ENCODE measurements around the gene RFLNA. TPM values are rescaled to one million over a fixed set of nuclear protein-coding genes. Genes with fewer than 3 reads are reported as not detected.

The RFLNA gene
- total and polyA plus RNA-seq, 7 experiments from 2014 or later, result 0.09 TPM; not detected in 6

DNA sequence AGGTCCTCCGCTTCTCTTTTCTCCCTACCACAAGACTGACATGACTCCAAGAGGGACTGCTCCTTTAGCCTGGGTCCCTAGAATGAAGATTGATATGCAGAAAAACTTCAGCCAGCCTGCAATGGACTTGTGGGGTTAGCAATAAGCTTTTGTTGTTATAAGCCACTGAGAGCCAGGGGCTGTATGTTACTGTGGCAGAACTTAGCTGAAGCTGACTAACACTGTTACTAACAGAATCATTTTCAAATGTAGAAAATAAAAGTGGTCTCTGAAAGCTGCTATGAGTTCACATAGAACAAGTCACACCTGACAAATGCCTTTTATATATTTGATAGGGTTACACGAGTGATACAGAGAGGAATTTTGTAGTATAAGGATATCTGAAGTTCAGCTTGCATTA lies 13.6 kb upstream of the RFLNA start:
- intact Hi-C loops (cut with micrococcal nuclease), result no loop called here
- H3K27ac Mint-ChIP-seq, result no peak overlapping the region
- no peak for ATAC-seq
- ChIA-PET POLR2A (no interaction called here), CTCF (no interaction called here)
- DNase-seq, result no peak
- no peaks in the 10 kb centered on the region for H3K4me1 Mint-ChIP-seq
- peaks cover 0 to 14% (median 0%) of the 10 kb centered on the region in 5 donors for H3K36me3 Mint-ChIP-seq
- H3K9me3 Mint-ChIP-seq, result peaks cover 4 to 27% (median 15%) of the 10 kb centered on the region in 11 donors
- no peak overlapping the region for H3K27ac ChIP-seq (ENCODE audit: low read depth, low read length)
- no peak overlapping the region for H3K4me3 Mint-ChIP-seq
- peaks cover 3 to 60% (median 52%) of the 10 kb centered on the region in 5 donors for H3K27me3 Mint-ChIP-seq
- peaks cover 0 to 9% (median 7%) of the 10 kb centered on the region in 3 experiments for H3K9me3 ChIP-seq (ENCODE audit: control insufficient read depth in 2 of 3, low read length in 3 of 3)
- H3K4me3 ChIP-seq (ENCODE audit: low read length), result no peak overlapping the region
- H3K4me1 ChIP-seq (ENCODE audit: control insufficient read depth in 2 of 2, insufficient read depth in 2 of 2, low read length in 2 of 2), result no peaks in the 10 kb centered on the region
- H3K27me3 ChIP-seq (ENCODE audit: control insufficient read depth in 2 of 2, insufficient read depth in 2 of 2, low read length in 2 of 2), result no peaks in the 10 kb centered on the region
- no peaks in the 10 kb centered on the region for H3K36me3 ChIP-seq (ENCODE audit: control insufficient read depth in 2 of 3, insufficient read depth in 3 of 3, low read length in 3 of 3)

DNA sequence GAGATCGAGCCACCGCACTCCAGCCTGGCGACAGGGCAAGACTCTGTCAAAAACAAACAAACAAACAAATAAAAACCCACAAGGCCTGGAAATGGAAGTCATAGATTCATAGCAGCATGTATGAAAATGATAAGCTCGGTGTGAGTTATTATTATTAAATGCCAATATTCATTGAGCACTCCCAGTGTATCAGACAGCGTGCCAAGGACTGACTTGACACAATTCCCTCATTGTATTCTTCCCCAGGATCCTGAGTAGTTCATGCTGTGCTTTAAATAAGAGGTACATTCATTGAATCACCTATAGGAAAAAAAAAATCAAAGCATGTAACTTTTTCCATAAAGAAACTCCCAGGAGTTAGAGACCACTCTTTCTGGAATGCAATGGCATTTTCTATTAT lies 12.6 kb upstream of the RFLNA start:
- Mint-ChIP-seq H3K27ac (no peak overlapping the region), H3K4me3 (no peak overlapping the region), H3K36me3 (peaks cover 0 to 14% (median 0%) of the 10 kb centered on the region in 5 donors), H3K9me3 (peaks cover 5 to 35% (median 15%) of the 10 kb centered on the region in 11 donors), H3K27me3 (peaks cover 3 to 53% (median 44%) of the 10 kb centered on the region in 5 donors), H3K4me1 (no peaks in the 10 kb centered on the region)
- no peaks in the 10 kb centered on the region for H3K4me1 ChIP-seq (ENCODE audit: control insufficient read depth in 2 of 2, insufficient read depth in 2 of 2, low read length in 2 of 2)
- H3K9me3 ChIP-seq (ENCODE audit: control insufficient read depth in 2 of 3, low read length in 3 of 3), result peaks cover 0 to 9% (median 7%) of the 10 kb centered on the region in 3 experiments
- intact Hi-C loops (cut with micrococcal nuclease), result no loop called here
- DNase-seq (no peak), ATAC-seq (no peak)
- no peak overlapping the region for H3K4me3 ChIP-seq (ENCODE audit: low read length)
- no peaks in the 10 kb centered on the region for H3K36me3 ChIP-seq (ENCODE audit: control insufficient read depth in 2 of 3, insufficient read depth in 3 of 3, low read length in 3 of 3)
- no peak overlapping the region for H3K27ac ChIP-seq (ENCODE audit: low read depth, low read length)
- H3K27me3 ChIP-seq (ENCODE audit: control insufficient read depth in 2 of 2, insufficient read depth in 2 of 2, low read length in 2 of 2), result no peaks in the 10 kb centered on the region
- ChIA-PET CTCF (no interaction called here), POLR2A (no interaction called here)

DNA sequence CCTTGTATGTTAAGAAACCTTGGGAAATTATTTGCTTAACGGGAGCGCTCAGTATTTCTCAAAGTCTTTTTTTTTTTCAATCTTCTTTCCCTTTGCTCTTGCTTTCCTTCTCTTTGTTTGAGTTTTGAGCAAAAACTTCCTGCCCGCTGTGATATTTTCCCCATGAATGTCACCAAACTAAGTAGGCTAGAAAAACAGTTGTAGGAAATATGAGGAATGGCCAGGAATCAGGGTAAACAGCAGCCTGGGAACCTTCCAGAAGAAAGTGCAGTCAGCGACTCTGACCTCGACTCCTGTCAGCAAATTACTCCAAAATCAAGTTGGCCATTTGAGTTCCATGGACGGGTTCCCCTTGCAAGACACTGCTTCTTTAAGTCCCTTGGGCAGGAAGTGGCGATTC lies 11.6 kb upstream of the RFLNA start:
- CTCF ChIA-PET, result no interaction called here
- Mint-ChIP-seq H3K27ac (no peak overlapping the region), H3K9me3 (peaks cover 6 to 41% (median 15%) of the 10 kb centered on the region in 11 donors), H3K4me3 (no peak overlapping the region), H3K36me3 (peaks cover 0 to 17% (median 0%) of the 10 kb centered on the region in 5 donors), H3K4me1 (no peaks in the 10 kb centered on the region), H3K27me3 (peaks cover 3 to 59% (median 45%) of the 10 kb centered on the region in 5 donors)
- POLR2A ChIA-PET, result no interaction called here
- intact Hi-C loops (cut with micrococcal nuclease), result no loop called here
- no peak for ATAC-seq
- DNase-seq, result no peak
- Histone ChIP-seq H3K27me3 (ENCODE audit: control insufficient read depth in 2 of 2, insufficient read depth in 2 of 2, low read length in 2 of 2) (no peaks in the 10 kb centered on the region), H3K36me3 (ENCODE audit: control insufficient read depth in 2 of 3, insufficient read depth in 3 of 3, low read length in 3 of 3) (no peaks in the 10 kb centered on the region), H3K27ac (ENCODE audit: low read depth, low read length) (no peak overlapping the region), H3K9me3 (ENCODE audit: control insufficient read depth in 2 of 3, low read length in 3 of 3) (peaks cover 0 to 9% (median 7%) of the 10 kb centered on the region in 3 experiments), H3K4me3 (ENCODE audit: low read length) (no peak overlapping the region), H3K4me1 (ENCODE audit: control insufficient read depth in 2 of 2, insufficient read depth in 2 of 2, low read length in 2 of 2) (no peaks in the 10 kb centered on the region)

DNA sequence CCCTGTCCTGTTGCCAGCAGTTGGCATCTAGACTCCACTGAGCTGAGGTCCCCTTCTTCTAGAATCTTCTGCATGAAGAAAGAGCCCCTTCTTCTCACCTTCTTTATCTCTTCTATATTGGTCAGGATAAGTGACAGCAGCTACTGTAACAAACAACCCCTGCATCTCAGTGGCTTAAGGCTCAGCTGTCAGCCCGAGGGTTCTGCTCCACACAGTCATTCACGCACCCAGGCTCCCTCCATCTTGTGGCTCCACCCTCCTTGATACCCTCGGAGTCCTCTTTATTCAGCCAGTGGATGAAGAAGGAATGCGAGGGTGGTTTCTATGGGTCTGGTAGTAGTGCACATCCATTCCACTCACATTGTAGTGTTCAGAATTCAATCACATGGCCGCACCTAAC lies 10.5 kb upstream of the RFLNA start:
- Histone ChIP-seq H3K36me3 (ENCODE audit: control insufficient read depth in 2 of 3, insufficient read depth in 3 of 3, low read length in 3 of 3) (no peaks in the 10 kb centered on the region), H3K27ac (ENCODE audit: low read depth, low read length) (no peak overlapping the region), H3K4me1 (ENCODE audit: control insufficient read depth in 2 of 2, insufficient read depth in 2 of 2, low read length in 2 of 2) (no peaks in the 10 kb centered on the region), H3K4me3 (ENCODE audit: low read length) (no peak overlapping the region), H3K27me3 (ENCODE audit: control insufficient read depth in 2 of 2, insufficient read depth in 2 of 2, low read length in 2 of 2) (no peaks in the 10 kb centered on the region), H3K9me3 (ENCODE audit: control insufficient read depth in 2 of 3, low read length in 3 of 3) (peaks cover 0 to 9% (median 7%) of the 10 kb centered on the region in 3 experiments)
- no peak overlapping the region for H3K4me3 Mint-ChIP-seq
- ChIA-PET POLR2A (no interaction called here), CTCF (interaction anchor here (0.7 kb wide), 2 partner anchors 107 to 115 kb away, joined by 3 read pairs; no protein-coding TSS in a partner anchor)
- intact Hi-C loops (cut with micrococcal nuclease), result no loop called here
- H3K36me3 Mint-ChIP-seq, result peaks cover 0 to 22% (median 0%) of the 10 kb centered on the region in 5 donors
- no peaks in the 10 kb centered on the region for H3K4me1 Mint-ChIP-seq
- DNase-seq, result no peak
- peaks cover 6 to 41% (median 15%) of the 10 kb centered on the region in 11 donors for H3K9me3 Mint-ChIP-seq
- H3K27me3 Mint-ChIP-seq, result peaks cover 3 to 48% (median 40%) of the 10 kb centered on the region in 5 donors
- no peak for ATAC-seq
- peak overlapping the region in 1 of 9 donors; percentile 31 for H3K27ac Mint-ChIP-seq

DNA sequence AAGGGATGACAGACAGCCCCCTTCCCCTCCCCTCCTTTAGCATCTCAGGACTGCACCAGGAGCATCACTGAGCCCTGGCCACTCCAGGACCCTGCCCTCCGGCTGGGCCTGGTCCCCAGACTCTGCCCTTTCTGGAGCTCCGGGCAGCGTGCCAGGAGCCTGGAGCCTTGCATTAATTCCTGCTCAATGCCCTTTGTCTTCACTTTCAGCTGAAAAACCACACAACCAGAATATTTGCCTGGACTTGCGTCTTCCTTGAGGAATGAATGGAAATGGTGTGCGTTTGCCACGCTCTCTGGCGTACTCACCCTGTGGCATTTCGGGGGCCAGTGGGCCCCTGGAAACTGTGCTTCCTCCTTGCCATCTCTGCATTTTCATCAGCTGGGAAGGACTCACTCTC lies 8.5 kb upstream of the RFLNA start:
- Mint-ChIP-seq H3K4me1 (no peaks in the 10 kb centered on the region), H3K4me3 (no peak overlapping the region), H3K9me3 (peaks cover 6 to 41% (median 15%) of the 10 kb centered on the region in 11 donors), H3K27me3 (peaks cover 3 to 48% (median 34%) of the 10 kb centered on the region in 5 donors), H3K36me3 (peaks cover 0 to 22% (median 0%) of the 10 kb centered on the region in 5 donors), H3K27ac (no peak overlapping the region)
- intact Hi-C loops (cut with micrococcal nuclease), result no loop called here
- Histone ChIP-seq H3K4me3 (ENCODE audit: low read length) (no peak overlapping the region), H3K36me3 (ENCODE audit: control insufficient read depth in 2 of 3, insufficient read depth in 3 of 3, low read length in 3 of 3) (no peaks in the 10 kb centered on the region), H3K4me1 (ENCODE audit: control insufficient read depth in 2 of 2, insufficient read depth in 2 of 2, low read length in 2 of 2) (no peaks in the 10 kb centered on the region), H3K27ac (ENCODE audit: low read depth, low read length) (no peak overlapping the region), H3K9me3 (ENCODE audit: control insufficient read depth in 2 of 3, low read length in 3 of 3) (peaks cover 0 to 9% (median 7%) of the 10 kb centered on the region in 3 experiments), H3K27me3 (ENCODE audit: control insufficient read depth in 2 of 2, insufficient read depth in 2 of 2, low read length in 2 of 2) (no peaks in the 10 kb centered on the region)
- no peak for ATAC-seq
- POLR2A ChIA-PET, result no interaction called here
- DNase-seq, result no peak
- CTCF ChIA-PET, result no interaction called here

DNA sequence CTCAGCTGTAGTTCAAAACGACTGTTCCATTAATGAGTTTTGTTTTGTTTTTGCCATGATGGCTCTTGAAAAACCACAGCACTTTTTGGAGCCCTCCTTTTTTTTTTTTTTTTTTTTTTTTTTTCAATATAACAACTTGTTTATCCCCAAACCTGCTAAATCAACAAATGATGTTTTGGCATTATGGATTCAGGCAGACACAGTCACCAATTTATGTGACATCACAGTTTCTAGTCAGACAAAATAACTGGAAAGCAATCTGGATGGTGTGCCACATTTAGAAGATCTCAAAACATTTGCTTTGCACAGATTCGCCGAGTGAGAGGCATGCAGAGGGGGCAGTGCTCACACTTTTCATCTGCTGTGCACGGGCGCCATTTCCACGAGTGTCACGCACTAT lies 7.9 kb upstream of the RFLNA start:
- no peak overlapping the region for H3K27ac ChIP-seq (ENCODE audit: low read depth, low read length)
- ChIA-PET CTCF (no interaction called here), POLR2A (no interaction called here)
- peaks cover 0 to 9% (median 7%) of the 10 kb centered on the region in 3 experiments for H3K9me3 ChIP-seq (ENCODE audit: control insufficient read depth in 2 of 3, low read length in 3 of 3)
- Mint-ChIP-seq H3K4me1 (no peaks in the 10 kb centered on the region), H3K9me3 (peaks cover 6 to 41% (median 15%) of the 10 kb centered on the region in 11 donors), H3K36me3 (peaks cover 0 to 22% (median 0%) of the 10 kb centered on the region in 5 donors), H3K27ac (no peak overlapping the region), H3K27me3 (peaks cover 3 to 43% (median 28%) of the 10 kb centered on the region in 5 donors), H3K4me3 (no peak overlapping the region)
- DNase-seq (no peak), ATAC-seq (no peak)
- no peaks in the 10 kb centered on the region for H3K4me1 ChIP-seq (ENCODE audit: control insufficient read depth in 2 of 2, insufficient read depth in 2 of 2, low read length in 2 of 2)
- intact Hi-C loops (cut with micrococcal nuclease), result no loop called here
- no peak overlapping the region for H3K4me3 ChIP-seq (ENCODE audit: low read length)
- no peaks in the 10 kb centered on the region for H3K27me3 ChIP-seq (ENCODE audit: control insufficient read depth in 2 of 2, insufficient read depth in 2 of 2, low read length in 2 of 2)
- H3K36me3 ChIP-seq (ENCODE audit: control insufficient read depth in 2 of 3, insufficient read depth in 3 of 3, low read length in 3 of 3), result no peaks in the 10 kb centered on the region

All from naive thymus-derived CD4-positive, alpha-beta T cell (primary cell).